Measurements from ENCODE around the gene GPR32.
"Not testable (repeated sequence)": the region's sequence is repeated elsewhere in the genome, so short reads cannot be mapped to it uniquely, and the experiment has no call there.

The GPR32 gene

GRCh38 chr19:50749490-50749889 is 20.8 kb upstream of the GPR32 start:
- no peak for FAIRE-seq

GRCh38 chr19:50750010-50750409 is 20.3 kb upstream of the GPR32 start:
- no peak for FAIRE-seq

GRCh38 chr19:50753879-50754278 is 16.4 kb upstream of the GPR32 start:
- no peak for FAIRE-seq

GRCh38 chr19:50756244-50756643 is 14.0 kb upstream of the GPR32 start:
- FAIRE-seq: not testable (repeated sequence)

DNA sequence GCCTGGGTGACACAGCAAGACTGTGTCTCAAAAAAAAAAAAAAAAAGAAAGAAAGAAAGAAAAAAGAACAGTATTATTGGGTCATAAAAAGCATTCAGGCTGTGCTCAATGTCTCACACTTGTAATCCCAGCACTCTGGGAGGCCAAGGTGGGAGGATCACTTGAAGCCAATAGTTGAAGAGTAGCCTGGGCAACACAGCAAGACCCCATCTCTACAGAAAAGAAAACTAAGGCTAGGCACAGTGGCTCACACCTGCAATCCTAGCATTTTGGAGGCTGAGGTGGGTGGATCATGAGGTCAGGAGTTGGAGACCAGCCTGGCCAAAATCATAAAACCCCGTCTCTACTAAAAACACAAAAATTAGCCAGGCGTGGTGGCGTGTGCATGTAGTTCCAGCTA is 12.6 kb upstream of the GPR32 start:
- FAIRE-seq: not testable (repeated sequence)

DNA sequence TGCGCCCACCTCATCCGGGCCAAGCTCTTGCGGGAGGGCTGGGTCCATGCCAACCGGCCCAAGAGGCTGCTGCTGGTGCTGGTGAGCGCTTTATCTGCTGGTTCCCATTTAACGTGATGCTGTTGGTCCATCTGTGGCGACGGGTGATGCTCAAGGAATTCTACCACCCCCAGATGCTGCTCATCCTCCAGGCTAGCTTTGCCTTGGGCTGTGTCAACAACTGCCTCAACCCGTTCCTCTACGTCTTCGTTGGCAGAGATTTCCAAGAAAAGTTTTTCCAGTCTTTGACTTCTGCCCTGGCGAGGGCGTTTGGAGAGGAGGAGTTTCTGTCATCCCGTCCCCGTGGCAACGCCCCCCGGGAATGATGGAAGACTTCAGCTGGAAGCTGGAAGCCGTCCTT is 11.2 kb upstream of the GPR32 start:
- FAIRE-seq: not testable (repeated sequence)

DNA sequence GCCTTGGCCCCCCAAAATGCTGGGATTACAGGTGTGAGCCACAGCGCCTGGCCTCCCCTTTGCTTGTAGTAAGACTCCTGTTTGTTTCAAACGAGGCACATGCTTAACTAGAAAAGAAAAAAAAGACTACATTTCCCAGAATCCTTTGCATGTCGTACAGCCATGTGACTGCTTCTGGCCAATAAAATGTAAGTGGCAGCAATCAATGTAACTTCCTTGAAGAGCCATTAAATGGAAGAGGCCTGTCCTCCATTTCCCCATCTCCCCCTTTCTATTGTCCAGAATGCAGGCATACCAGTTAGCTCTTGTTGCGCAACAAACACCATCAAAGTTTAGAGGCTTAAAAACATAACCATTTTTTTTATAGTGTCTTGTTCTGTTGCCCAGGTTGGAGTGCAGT is 10.4 kb upstream of the GPR32 start:
- FAIRE-seq: no peak

DNA sequence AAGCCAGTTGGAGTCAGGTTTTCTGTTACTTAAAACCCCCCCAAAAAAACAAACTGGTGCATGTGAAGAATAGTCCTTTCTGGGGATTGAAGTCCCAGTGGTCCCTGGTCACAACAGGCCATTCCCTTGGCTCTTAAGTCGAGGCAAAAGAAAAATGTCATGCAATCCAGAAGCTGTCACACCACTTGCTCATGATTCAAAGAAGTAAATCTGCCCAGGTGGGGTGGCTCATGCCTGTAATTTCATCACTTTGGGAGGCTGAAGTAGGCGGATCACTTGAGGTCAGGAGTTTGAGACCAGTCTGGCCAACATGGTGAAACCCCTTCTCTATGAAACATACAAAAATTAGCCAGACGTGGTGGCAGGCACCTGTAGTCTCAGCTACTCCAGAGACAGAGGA is 8.8 kb upstream of the GPR32 start:
- FAIRE-seq: not testable (repeated sequence)

DNA sequence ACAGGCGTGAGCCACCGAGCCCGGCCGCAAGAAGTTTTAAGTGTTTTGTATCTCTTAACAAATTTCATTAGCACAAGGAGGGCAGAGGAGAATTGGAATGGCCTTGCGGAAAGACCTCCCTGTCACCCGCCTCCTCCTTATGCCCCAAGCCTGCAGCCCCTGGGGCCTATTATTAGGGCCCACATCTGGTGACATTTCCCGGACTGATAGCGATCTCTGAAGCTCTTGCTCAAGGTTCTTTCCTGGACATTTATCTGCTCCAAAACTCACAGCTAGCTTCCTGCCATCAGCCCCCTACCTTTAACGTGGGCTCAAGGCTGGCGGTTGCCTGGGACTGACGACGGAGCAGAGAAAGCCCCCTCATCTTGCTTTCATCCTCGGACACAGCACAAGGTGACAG is 6.7 kb upstream of the GPR32 start:
- not testable (repeated sequence) for FAIRE-seq

DNA sequence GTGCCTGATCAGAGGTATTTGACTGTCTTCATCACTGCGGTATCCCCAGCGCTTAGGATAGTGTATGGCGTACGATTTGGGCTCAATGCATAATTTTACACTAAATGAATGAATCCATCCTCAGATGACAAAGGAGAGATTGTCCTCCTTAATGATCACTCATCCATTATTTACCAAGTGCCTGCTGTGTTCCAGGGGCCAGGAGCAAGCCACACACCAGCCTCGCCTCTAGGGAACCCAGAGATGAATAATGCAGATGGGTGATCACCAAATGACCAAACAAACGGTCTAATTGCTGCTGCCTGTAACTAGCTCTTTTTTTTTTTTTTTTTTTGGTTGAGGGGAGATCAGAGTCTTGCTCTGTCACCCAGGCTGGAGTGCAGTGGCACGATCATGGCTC is 5.9 kb upstream of the GPR32 start:
- FAIRE-seq: no peak

DNA sequence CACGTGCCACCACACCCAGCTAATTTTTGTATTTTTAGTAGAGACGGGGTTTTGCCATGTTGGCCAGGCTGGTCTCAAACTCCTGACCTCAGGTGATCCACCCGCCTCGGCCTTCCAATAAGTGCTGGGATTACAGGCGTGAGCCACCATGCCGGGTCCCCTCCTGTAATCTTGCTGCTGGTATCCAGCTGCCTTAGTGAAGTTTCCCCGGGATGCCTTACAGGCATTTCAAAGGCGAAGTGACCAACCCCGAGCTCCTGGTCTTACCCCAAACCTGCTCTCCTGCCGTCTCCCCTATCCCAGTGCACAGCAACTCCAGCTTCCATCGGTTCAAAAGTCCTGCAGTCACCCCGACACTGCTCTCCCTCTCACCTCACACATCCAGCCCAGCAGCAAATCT is 3.5 kb upstream of the GPR32 start:
- FAIRE-seq: not testable (repeated sequence)

GRCh38 chr19:50767263-50767662 is 3.0 kb upstream of the GPR32 start:
- not testable (repeated sequence) for FAIRE-seq

DNA sequence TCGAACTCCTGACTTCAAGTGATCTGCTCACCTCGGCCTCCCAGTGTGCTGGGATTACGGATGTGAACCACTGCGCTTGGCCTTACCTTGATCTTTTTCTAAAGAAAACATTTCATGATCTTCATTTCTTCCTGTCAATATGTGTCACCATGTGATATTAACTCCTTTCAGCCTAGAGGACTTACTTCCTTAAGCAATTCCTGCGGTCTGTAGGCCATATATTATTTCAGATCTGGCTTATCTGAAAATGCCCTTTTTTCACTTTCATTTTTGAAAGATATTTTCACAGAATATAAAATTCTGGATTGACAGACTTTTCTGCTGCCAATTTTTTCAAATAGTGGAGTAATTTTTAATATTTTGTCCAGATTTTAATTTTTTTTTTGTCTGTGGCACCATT is 2.0 kb upstream of the GPR32 start:
- no peak for FAIRE-seq

DNA sequence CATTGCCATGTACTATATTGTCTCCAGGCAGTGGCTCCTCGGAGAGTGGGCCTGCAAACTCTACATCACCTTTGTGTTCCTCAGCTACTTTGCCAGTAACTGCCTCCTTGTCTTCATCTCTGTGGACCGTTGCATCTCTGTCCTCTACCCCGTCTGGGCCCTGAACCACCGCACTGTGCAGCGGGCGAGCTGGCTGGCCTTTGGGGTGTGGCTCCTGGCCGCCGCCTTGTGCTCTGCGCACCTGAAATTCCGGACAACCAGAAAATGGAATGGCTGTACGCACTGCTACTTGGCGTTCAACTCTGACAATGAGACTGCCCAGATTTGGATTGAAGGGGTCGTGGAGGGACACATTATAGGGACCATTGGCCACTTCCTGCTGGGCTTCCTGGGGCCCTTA is 624 bp downstream of the GPR32 start:
- FAIRE-seq: no peak

DNA sequence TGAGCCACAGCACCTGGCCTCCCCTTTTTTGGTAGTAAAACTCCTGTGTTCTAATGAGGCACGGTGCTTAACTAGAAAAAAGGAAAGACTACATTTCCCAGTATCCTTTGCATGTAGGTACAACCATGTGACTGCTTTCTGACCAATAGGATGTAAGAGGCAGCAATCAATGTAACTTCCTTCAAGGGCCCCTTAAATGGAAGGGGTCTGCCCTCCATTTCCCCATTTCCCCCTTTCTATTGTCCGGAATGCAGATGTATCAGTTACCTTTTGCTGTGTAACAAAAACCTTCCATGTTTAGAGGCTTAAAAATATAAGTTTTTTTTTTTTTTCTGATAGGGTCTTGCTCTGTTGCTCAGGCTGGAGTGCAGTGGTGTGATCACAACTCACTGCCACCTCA is 2.2 kb downstream of the GPR32 start:
- FAIRE-seq: no peak

DNA sequence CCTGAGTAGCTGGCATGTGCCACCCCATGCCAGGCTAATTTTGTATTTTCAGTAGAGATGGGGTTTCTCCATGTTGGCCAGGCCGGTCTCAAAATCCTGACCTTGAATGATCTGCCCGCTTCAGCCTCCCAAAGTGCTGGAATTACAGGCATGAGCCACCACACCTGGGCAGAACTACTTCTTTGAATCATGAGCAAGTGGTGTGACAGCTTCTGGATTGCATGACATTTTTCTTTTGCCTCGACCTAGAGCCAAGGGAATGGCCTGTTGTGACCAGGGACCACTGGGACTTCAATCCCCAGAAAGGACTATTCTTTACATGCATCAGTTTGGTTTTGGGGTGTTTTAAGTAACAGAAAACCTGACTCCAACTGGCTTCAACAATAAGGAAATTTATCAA is 2.6 kb downstream of the GPR32 start:
- FAIRE-seq: not testable (repeated sequence)

- not testable (repeated sequence) for FAIRE-seq
Measured at GRCh38 chr19:50773454-50773853, 3.2 kb downstream of the GPR32 start.

GRCh38 chr19:50776131-50776530 is 5.9 kb downstream of the GPR32 start:
- no peak for FAIRE-seq

- FAIRE-seq: no peak
Measured at GRCh38 chr19:50777261-50777660, 7.0 kb downstream of the GPR32 start.

GRCh38 chr19:50777830-50778303 is 7.6 kb downstream of the GPR32 start:
- FAIRE-seq: no peak

DNA sequence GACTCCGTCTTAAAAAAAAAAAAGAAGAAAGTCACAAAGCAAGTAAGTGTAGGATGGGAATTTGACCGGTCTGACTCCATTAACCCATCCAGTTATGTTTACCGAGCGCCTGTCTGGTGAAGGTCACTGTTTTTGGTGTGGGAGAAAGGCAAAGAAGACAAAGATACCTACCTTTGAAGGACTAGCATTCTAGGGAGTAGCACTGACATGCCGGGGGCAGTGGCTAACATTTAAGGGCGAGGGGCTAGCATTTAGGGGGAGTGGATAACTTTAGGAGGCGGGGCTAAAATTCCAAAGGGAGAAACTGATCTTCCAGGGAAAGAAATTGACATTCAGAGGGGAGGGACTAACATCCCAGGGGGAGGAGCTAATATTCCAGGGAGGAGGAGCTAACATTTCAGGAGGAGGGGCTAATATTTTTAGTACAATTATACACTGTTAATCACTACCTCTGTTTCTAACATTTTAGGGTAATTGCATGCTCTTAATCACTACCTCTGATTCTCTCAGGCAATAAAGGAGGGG is 8.7 kb downstream of the GPR32 start:
- no peak for FAIRE-seq

DNA sequence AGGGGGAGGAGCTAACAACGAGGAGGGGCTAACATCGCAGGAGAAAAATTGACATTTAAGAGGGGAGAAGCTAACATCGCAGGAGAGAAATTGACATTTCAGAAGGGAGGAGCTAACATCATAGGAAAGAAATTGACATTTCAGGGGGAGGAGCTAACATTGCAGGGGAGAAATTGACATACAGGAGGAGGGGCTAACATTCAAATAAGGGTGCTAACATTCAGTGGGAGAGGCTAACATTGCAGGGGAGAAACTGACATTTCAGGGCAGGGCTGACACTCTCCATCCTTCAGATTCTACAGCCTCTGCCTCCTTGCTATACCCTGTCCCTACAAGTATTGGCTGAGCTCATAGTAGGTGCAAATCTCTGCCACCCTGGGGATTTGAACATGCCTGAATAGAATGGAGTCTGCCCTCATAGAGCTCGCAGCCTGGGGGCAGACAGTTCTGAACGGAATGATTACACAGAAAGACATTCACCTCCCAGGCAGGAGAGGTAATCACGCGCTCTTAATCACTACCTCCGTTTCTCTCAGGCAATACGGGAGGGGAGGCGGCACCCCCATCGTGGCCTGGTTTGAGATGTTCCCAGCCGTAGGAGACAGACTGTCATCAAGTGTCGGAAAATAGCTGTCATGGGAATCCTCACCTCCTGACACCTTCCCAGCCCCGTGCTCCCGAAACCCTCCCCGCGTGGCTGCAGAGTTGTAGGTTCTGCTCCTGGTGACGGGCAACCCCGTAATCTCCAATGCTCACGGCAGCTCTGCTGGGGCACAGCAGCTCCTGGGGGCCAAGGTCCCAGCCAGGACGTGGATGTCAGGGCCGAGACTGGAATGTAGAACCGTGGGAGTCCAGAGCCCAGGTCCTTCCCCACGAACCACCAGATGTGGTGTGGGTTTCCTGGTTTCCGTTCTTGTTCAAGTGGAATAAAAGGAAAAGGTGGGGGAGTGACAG is 9.5 kb downstream of the GPR32 start:
- no peak for FAIRE-seq

GRCh38 chr19:50780753-50781435 is 10.6 kb downstream of the GPR32 start:
- FAIRE-seq: no peak

GRCh38 chr19:50783848-50784152 is 13.5 kb downstream of the GPR32 start:
- FAIRE-seq: not testable (repeated sequence)
